Upper lobe of left lung (tissue), 6 donors: ENCODE results near the gene TLK2. TPM values are rescaled to one million over a fixed set of nuclear protein-coding genes. Genes with fewer than 3 reads are reported as not detected.

ENCODE experiments used
- ATAC-seq, 2 donors: fragments of 200-7000 bp; cut with Tn5 transposase; one replicate each; pipeline ENCODE4 v1.9.1; 2022; ENCODE audit warnings: mild to moderate bottlenecking in 2 of 2, moderate library complexity in 2 of 2; ENCODE audit not compliant: low FRiP score in 2 of 2
- DNase-seq, 2 donors: peaks; one replicate each; pipeline ENCODE4 v3.0.0-alpha.2; 2019 to 2020
- H3K27ac ChIP-seq, 4 donors: fragments of 200-600 bp; sonication (generic); one replicate each; pipeline ENCODE4 v1.5.1; 2016 to 2019
- H3K27me3 ChIP-seq, 4 donors: fragments of 200-600 bp; sonication (generic); one replicate each; pipeline ENCODE4 v1.5.1; 2017 to 2019
- H3K36me3 ChIP-seq, 4 donors: fragments of 200-600 bp; sonication (generic); one replicate each; pipeline ENCODE4 v1.5.1; 2016 to 2019
- H3K4me1 ChIP-seq, 4 donors: fragments of 200-600 bp; sonication (generic); one replicate each; pipeline ENCODE4 v1.5.1; 2018 to 2019
- H3K4me3 ChIP-seq, 4 donors: fragments of 200-600 bp; sonication (generic); one replicate each; pipeline ENCODE4 v1.5.1; 2017 to 2019; ENCODE audit warnings: mild to moderate bottlenecking in 2 of 4, moderate library complexity in 1 of 4
- H3K9me3 ChIP-seq, 4 donors: fragments of 200-600 bp; sonication (generic); one replicate each; pipeline ENCODE4 v1.5.1; 2018 to 2019
- CTCF ChIP-seq, 6 experiments: fragments of 450-650 bp in 4 of 6; fragments of 200-600 bp in 2 of 6; sonication (generic) in 2 of 6; IDR thresholded peaks; one replicate each; pipeline ENCODE4 v1.5.1; 2016 to 2019; ENCODE audit warnings: antibody characterized with exemption in 6 of 6
- EP300 ChIP-seq, 4 donors: sonication (generic); formaldehyde crosslinking; IDR thresholded peaks; one replicate each; pipeline ENCODE4 v1.5.1; 2017; ENCODE audit warnings: antibody characterized with exemption in 4 of 4, control low read depth in 2 of 4
- POLR2A ChIP-seq, 4 donors: fragments of 450-650 bp; IDR thresholded peaks; one replicate each; pipeline ENCODE4 v1.5.1; 2016 to 2017; ENCODE audit warnings: antibody characterized with exemption in 4 of 4, mild to moderate bottlenecking in 2 of 4
- POLR2AphosphoS5 ChIP-seq, 2 donors: sonication (generic); formaldehyde crosslinking; IDR thresholded peaks; one replicate each; pipeline ENCODE4 v1.5.1; 2017; ENCODE audit warnings: antibody characterized with exemption in 2 of 2
- WGBS, 2 donors: methylation state at CpG; one replicate each; pipeline ENCODE4 v1.1.5; 2017 to 2018; 5-methylcytosine and 5-hydroxymethylcytosine counted together
- total RNA-seq, 6 donors: library from RNA; depleted of rRNA in 4 of 6; stranded (reverse); fragments of >200 nt in 4 of 6; gene quantifications; one replicate each; pipeline versions ENCODE4 v1.1.0 to v1.2.1, GENCODE V29; 2016 to 2021
- donor health status: DM: no; HTN: no; CAD: no; lungs with moderate emphysema.
- donor health status: DM: no; HTN: yes; CAD: no; lungs with severe emphysema.

The TLK2 gene
- total RNA-seq, 6 donors from 2014 or later = 36.6 to 57.6 (median 44.9) TPM

GRCh38 chr17:62653002-62653825 is 174.6 kb downstream of the TLK2 start:
- H3K27me3 ChIP-seq = no peaks in the 10 kb centered on the region
- H3K27ac ChIP-seq = peak overlapping the region; percentile 78 to 90 (median 81)
- peak; percentile 75 to 83 for ATAC-seq
- H3K9me3 ChIP-seq = no peaks in the 10 kb centered on the region
- peak; percentile 76 to 92 for DNase-seq
- 2 to 12% methylated on average over 4 to 28 of the region's 30 CpGs for WGBS, 2 donors
- peak overlapping the region; percentile 31 to 52 (median 50) for H3K4me3 ChIP-seq
- H3K4me1 ChIP-seq = peaks cover 27 to 43% (median 42%) of the 10 kb centered on the region in 4 donors
- TF ChIP-seq POLR2A (IDR thresholded peaks at IDR 0.05) = peak in 1 of 4 donors; percentile 23
- no peak for TF ChIP-seq EP300 (IDR thresholded peaks at IDR 0.05)
- peak in 1 of 2 donors; percentile 13 for TF ChIP-seq POLR2AphosphoS5 (IDR thresholded peaks at IDR 0.05)
- no peak for TF ChIP-seq CTCF (IDR thresholded peaks at IDR 0.05)
- no peaks in the 10 kb centered on the region for H3K36me3 ChIP-seq

GRCh38 chr17:62653826-62654761 is 175.5 kb downstream of the TLK2 start:
- H3K4me1 ChIP-seq = peaks cover 21 to 34% (median 33%) of the 10 kb centered on the region in 4 donors
- H3K36me3 ChIP-seq = no peaks in the 10 kb centered on the region
- peak; percentile 67 to 78 for ATAC-seq
- TF ChIP-seq POLR2AphosphoS5 (IDR thresholded peaks at IDR 0.05) (peak; percentile 26 to 50), POLR2A (IDR thresholded peaks at IDR 0.05) (no peak)
- 53 to 64% methylated on average over 15 to 16 of the region's 19 CpGs for WGBS, 2 donors
- H3K27ac ChIP-seq = peak overlapping the region; percentile 64 to 90 (median 81)
- DNase-seq = peak; percentile 51 to 83
- peak overlapping the region in 2 of 4 donors; percentile 51 to 52 for H3K4me3 ChIP-seq
- H3K27me3 ChIP-seq = no peaks in the 10 kb centered on the region
- no peaks in the 10 kb centered on the region for H3K9me3 ChIP-seq

- H3K4me1 ChIP-seq = peaks cover 21 to 33% (median 29%) of the 10 kb centered on the region in 4 donors
- no peak for TF ChIP-seq POLR2AphosphoS5 (IDR thresholded peaks at IDR 0.05)
- TF ChIP-seq EP300 (IDR thresholded peaks at IDR 0.05) = no peak
- no peak for TF ChIP-seq CTCF (IDR thresholded peaks at IDR 0.05)
- no peak for TF ChIP-seq POLR2A (IDR thresholded peaks at IDR 0.05)
- H3K4me3 ChIP-seq = no peak overlapping the region
- peaks cover 0 to 3% (median 0%) of the 10 kb centered on the region in 4 donors for H3K9me3 ChIP-seq
- 71 to 77% methylated on average over 6 of the region's 6 CpGs for WGBS, 2 donors
- DNase-seq (no peak), ATAC-seq (no peak)
- no peaks in the 10 kb centered on the region for H3K36me3 ChIP-seq
- no peak overlapping the region for H3K27ac ChIP-seq
- no peaks in the 10 kb centered on the region for H3K27me3 ChIP-seq
These were observed 177.0 kb downstream of the TLK2 start for GRCh38 chr17:62655656-62656055.

GRCh38 chr17:62656446-62656845 is 177.8 kb downstream of the TLK2 start:
- ATAC-seq = no peak
- 63% methylated on average over 1 of the region's 1 CpG for WGBS, 2 donors
- no peak for DNase-seq
- Histone ChIP-seq H3K27ac (no peak overlapping the region), H3K9me3 (peaks cover 0 to 9% (median 0%) of the 10 kb centered on the region in 4 donors), H3K4me1 (peaks cover 21 to 33% (median 27%) of the 10 kb centered on the region in 4 donors), H3K27me3 (no peaks in the 10 kb centered on the region), H3K36me3 (no peaks in the 10 kb centered on the region), H3K4me3 (no peak overlapping the region)
- TF ChIP-seq EP300 (IDR thresholded peaks at IDR 0.05) (no peak), POLR2AphosphoS5 (IDR thresholded peaks at IDR 0.05) (no peak), POLR2A (IDR thresholded peaks at IDR 0.05) (no peak), CTCF (IDR thresholded peaks at IDR 0.05) (no peak)
